Dermis blood vessel endothelial cell (primary cell): ENCODE results near the gene CCL19. TPM values are rescaled to one million over a fixed set of nuclear protein-coding genes. Genes with fewer than 3 reads are reported as not detected.

Experiments
- DNase-seq: peaks from one replicate; pipeline ENCODE4 v3.0.0; 2010
- total RNA-seq: library from RNA; depleted of rRNA; stranded (reverse); fragments of >200 nt; gene quantifications from 2 replicates; pipeline ENCODE4 v1.2.3, GENCODE V29; 2014

CCL19 gene
- total RNA-seq, 1 donor from 2014 or later: not detected

DNA sequence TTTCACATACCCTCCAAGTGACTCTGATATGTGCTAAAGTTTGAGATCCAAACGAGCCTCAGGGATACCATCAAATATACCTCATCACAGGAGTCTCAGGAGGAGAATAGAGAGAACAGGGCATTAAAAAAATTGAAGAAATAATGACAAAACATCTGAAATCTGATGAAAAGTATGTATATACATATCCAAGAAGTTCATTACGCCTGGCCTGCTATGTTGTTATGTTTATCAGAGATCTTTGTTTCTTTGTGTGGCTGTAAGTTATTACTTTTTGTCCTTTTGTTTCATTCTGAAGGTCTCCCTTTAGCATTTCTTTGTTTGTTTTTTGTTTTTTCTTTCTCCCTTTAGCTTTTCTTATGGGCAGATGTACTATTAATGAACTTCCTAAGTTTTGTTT is 2.5 kb upstream of the CCL19 start:
- no peak for DNase-seq

DNA sequence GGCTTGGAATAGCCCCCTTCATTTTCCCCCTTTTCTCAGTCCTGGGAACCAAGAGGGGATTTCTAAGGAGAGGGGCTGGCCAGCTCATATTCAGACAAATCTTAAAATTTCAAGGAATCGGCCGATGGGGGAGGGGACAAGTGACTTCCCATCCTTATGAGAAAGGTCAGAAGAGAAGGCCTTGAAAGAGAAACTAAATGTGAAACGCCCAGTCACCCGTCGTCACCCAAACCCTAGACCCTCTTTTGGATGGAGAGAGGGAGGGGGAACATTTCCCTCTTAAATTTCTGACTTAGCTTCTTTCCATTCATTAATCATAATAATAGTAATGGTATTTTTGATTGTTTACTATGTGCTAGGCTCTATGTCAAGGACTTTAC is 850 bp upstream of the CCL19 start:
- DNase-seq: no peak

DNA sequence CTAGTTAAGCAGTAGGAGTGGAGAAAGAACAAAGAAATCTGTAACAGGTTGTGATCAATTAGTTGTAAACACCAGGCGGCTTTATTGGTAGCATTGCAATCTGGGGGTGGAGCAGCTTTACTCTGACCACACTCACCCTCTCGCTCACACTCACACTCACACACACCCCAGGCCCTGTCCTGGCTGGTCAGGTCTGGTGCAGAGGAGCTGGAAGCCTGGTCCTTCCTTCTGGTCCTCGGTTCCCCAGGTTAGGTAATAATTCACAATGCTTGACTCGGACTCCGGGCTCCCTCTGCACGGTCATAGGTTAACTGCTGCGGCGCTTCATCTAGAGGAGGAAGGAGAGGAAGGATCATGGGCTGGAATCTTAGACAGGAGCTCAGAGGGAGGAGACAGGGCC is 1.6 kb downstream of the CCL19 start:
- no peak for DNase-seq

DNA sequence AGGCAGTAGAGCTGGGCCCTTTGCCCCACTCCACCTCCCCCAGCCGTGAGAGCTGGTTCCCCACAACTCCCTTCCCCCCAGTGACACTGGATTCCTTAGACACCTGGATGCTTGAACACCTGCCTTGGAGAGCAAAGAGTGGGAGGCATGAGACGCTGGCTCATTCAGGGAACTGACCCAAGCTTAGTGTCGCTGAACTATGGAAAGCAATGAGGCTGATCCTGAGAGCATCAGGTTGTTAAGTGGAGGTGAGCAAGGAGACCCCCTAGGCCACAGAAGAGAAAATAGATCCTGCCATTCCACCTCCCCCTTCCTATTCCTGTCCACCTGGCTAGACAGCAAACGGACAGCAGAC is 2.0 kb downstream of the CCL19 start:
- no peak for DNase-seq

GRCh38 chr9:34688329-34689115 is 2.6 kb downstream of the CCL19 start:
- no peak for DNase-seq

GRCh38 chr9:34687276-34688030 is 3.6 kb downstream of the CCL19 start:
- no peak for DNase-seq

DNA sequence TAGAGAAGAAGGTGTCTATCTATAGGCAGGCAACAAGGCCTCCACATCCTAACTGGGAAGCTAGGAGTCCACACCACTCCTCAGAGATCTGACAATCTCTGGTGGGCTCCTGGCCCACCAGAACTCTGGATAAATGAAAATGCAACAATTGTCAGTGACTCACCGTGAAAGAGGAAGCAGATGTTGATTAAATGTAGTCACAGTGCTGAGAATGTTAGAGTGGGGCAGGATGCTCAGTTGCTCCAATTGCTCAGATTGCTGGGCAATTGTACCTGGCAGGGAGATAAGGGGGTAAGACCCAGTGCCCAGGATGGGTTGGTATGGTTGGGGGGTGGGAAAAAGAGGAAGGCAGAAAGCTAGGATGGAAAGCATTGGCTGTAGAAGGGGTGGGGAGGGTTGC is 4.3 kb downstream of the CCL19 start:
- DNase-seq: peak; percentile 4

- no peak for DNase-seq
These were observed 4.8 kb downstream of the CCL19 start for GRCh38 chr9:34686231-34686630.

DNA sequence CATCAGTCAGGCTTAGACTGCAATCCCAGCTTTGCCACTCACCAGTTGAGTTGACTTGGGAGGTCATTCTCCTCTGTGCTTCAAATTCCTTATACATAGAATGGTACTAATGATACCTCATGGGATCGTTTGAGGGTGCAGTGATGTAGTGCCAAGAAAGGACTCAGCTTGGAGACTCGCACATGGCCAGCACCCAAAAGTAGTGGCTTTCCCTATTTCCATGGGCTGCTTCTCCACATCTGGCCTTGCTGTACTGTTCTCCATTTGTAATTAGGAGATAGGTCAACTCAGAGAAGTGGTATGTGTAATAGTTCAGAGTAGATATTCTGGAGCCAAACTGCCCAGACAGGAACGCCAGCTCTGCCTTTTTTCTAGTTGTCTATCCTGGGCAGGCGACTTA is 5.5 kb downstream of the CCL19 start:
- DNase-seq: no peak

DNA sequence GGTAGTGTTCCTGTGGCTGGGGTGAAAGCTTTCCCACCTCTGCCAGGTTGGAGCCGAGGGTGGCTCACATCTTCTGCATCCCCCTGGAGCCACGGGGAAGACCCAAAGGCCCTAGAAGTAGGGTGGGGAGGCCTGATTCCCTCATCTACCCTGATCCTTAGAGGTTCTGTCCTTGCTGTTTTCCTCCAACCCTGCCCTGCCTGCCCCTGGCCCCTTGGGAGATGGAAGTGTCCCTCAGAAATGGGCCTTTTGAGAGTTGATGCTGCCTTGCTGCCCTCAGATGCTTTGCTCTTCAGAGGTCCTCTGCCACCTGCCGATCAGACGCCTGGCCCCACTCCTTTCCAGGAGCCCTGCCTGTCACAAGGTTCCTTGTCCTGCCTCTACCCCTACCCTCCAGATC is 6.3 kb downstream of the CCL19 start:
- DNase-seq: no peak

GRCh38 chr9:34684145-34684544 is 6.9 kb downstream of the CCL19 start:
- no peak for DNase-seq

- no peak for DNase-seq
These were observed 15.2 kb downstream of the CCL19 start for GRCh38 chr9:34675869-34676268.

DNA sequence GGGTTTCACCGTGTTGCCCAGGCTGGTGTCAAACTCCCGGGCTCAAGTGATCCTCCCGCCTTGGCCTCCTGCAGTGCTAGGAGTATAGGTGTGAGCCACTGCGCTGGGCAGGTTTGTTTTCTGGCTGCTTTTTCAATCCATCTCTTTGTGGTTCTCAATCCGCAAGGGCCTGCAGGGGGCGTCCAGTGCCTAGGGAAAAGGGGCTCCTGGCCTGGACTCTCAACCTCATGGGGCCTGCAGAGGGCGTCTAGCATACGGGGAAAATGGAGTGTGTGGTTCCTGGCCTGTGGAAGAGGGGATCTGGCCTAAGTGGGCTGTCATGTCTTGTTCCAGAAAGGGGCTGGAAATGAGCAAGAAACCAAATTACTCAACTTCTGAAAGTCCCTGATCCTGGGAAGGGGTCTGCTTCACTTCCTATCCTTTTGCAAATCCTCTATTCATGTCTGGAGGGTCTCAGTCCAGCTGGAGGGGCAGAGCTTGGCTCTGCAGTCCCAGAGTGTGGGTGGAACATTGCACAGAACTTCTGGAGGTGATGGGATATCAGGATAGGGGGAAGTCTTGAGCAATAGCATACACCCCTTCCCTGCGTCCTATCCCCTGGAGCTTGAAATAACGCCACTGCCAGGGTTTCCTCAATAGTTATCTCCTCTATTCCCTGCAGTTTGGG is 15.9 kb downstream of the CCL19 start:
- peak; percentile 86 for DNase-seq

GRCh38 chr9:34674440-34674839 is 16.6 kb downstream of the CCL19 start:
- DNase-seq: no peak

DNA sequence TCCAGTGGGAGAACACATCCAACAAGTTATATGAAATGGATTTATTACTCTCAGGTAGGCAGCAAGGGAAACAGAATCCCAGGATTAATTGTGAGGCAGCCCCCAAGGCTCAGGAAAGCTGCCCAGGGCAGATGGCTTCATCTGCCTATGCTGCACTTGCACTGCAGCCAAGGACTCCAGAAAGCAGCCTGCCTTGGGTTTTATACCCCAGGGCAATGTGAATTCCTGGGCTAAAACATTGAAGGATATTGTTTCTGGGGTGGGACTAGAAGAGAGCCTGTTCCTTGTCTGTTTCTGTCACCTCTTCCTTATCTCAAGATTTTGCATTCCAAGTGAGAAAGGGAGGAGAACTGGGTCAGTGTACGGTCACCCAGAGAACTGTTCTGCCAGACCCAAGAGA is 19.8 kb downstream of the CCL19 start:
- no peak for DNase-seq

DNA sequence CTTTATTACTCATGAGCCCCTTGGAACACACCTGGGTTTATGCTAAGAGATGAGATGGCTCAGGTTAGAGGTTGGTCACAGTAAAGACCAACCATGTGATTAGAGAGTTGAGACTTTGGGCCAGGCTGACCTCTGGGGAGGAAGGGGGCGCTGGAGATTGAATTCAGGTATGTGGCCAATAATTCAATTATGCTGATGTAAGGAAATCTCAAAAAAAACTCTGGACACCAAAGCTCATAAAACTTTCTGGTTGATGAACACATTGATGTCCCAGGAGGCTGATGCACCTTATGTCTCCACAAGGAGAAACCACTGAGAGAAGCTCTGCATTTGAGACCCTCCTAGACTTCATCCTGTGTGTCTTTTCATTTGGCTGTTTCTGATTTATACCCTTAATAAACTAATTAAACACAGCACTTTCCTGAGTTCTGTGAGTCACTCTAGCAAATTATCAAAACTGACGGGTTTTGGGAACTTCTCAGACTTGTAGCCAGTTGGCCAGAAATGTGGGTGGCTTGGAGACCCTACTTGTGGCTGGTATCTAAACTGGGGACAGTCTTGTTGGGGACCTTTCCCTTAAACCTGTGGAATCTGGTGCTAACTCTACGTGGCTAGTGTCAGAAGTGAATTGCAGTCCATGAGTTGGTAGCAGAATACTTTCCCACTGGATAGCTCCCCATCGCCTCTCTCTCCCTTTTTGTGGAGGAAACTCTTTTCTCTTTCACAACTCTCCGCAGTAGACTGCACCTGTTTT is 21.1 kb downstream of the CCL19 start:
- no peak for DNase-seq

- peak; percentile 82 for DNase-seq
These were observed 25.5 kb downstream of the CCL19 start for GRCh38 chr9:34665381-34666250.

GRCh38 chr9:34665067-34665380 is 26.1 kb downstream of the CCL19 start:
- DNase-seq: no peak

GRCh38 chr9:34664281-34665066 is 26.6 kb downstream of the CCL19 start:
- DNase-seq: peak; percentile 83

DNA sequence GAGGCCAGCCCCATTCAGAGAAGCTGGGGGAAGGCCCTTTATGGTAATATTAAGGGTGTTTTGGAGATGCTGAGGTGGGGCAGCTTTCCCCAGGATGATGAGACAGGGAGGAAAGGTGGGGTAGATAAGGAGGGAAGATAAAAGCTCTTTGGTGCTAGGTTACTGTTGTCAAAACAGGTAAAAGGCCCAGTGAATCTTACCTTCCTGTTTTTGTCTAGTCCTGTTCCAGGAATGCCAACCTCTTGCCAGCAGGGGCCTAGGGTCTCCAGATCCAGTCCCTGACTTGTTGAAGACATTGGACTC is 27.8 kb downstream of the CCL19 start:
- no peak for DNase-seq

DNA sequence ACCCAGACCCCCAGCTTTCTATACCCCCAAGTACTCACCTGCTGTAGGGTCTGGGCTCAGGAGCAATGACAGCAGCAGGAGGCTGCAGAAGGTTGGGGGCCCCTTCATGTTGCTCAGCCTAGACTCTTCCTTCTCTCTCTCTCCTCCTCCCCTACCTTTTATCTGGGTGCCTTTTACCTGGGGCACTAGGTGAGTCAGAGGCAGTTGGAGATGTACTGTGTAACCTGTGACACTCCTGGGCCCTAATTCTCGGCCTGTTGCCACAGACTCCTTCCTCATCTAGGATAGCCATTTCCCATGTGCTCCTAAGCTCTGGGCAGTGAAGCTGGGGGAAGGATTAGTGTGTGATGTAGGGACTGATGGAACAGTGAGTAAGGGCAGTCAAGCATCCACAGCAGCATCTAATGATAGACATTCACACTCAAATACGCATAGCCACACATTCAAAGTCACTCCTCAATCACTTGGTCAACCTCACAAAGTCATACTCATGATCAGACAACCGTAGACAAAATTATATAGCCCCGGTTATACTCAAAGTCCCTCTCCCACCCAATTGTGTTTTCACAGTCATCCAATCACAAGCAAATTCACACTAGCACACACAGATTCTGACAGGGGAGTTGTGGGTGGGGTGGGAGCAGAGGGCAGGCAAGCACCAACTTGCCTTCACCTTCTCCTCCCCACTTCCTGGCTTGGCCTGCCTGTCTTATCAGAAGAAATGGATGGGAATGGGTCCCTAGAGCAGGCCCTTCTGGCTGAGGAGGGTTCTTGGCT is 28.4 kb downstream of the CCL19 start, which contains the start of gene CCL27:
CCL27 (minus strand) TSS at position 132 of the 777 bp plus-strand sequence; CDS start at position 108, 24 bp downstream.
- DNase-seq: no peak
